ENCODE measurements around the gene GNG14.
A peak's percentile ranks its signal among the peaks of the same experiment; 100 is the strongest.

GNG14 gene

GRCh38 chr19:12730064-12730463, 42.3 kb downstream of the GNG14 start:
- no peaks in the 10 kb centered on the region for H3K27me3 ChIP-seq
- no peaks in the 10 kb centered on the region for H3K4me1 ChIP-seq
- H3K9me3 ChIP-seq = no peaks in the 10 kb centered on the region
- no peak overlapping the region for H3K4me3 ChIP-seq (ENCODE audit: low read depth, low read length)
- TF ChIP-seq CTCF (IDR thresholded peaks at IDR 0.05; ENCODE audit: low read depth, low read length) = no peak
- no peak for DNase-seq
- peaks cover 46% of the 10 kb centered on the region for H3K36me3 ChIP-seq

GRCh38 chr19:12731337-12731736, 43.5 kb downstream of the GNG14 start:
- TF ChIP-seq CTCF (IDR thresholded peaks at IDR 0.05; ENCODE audit: low read depth, low read length) = no peak
- no peaks in the 10 kb centered on the region for H3K27me3 ChIP-seq
- DNase-seq = no peak
- H3K36me3 ChIP-seq = peaks cover 46% of the 10 kb centered on the region
- H3K4me3 ChIP-seq (ENCODE audit: low read depth, low read length) = no peak overlapping the region
- no peaks in the 10 kb centered on the region; the same call in 1 of the 2 replicates for H3K4me1 ChIP-seq
- no peaks in the 10 kb centered on the region for H3K9me3 ChIP-seq

- TF ChIP-seq CTCF (IDR thresholded peaks at IDR 0.05; ENCODE audit: low read depth, low read length) = peak; percentile 59
- DNase-seq = peak; percentile 51
- Histone ChIP-seq H3K4me3 (ENCODE audit: low read depth, low read length) (peak overlapping the region; percentile 99), H3K27me3 (no peaks in the 10 kb centered on the region), H3K4me1 (no peaks in the 10 kb centered on the region; the same call in 1 of the 2 replicates), H3K36me3 (peaks cover 39% of the 10 kb centered on the region), H3K9me3 (no peaks in the 10 kb centered on the region)
Measured at GRCh38 chr19:12733369-12734214, 45.8 kb downstream of the GNG14 start.

GRCh38 chr19:12736995-12737834, 49.4 kb downstream of the GNG14 start, which contains the start of gene GET3:
GET3 (plus strand) TSS chr19:12737497; CDS start chr19:12737506, 9 bp downstream.
- DNase-seq = peak; percentile 95
- Histone ChIP-seq H3K27me3 (no peaks in the 10 kb centered on the region), H3K4me3 (ENCODE audit: low read depth, low read length) (peak within 1 kb of the TSS; percentile 88), H3K36me3 (peaks cover 21% of the 10 kb centered on the region), H3K9me3 (no peaks in the 10 kb centered on the region), H3K4me1 (no peaks in the 10 kb centered on the region; the same call in 1 of the 2 replicates)
- no peak for TF ChIP-seq CTCF (IDR thresholded peaks at IDR 0.05; ENCODE audit: low read depth, low read length)

GRCh38 chr19:12737835-12738351, 50.1 kb downstream of the GNG14 start:
- DNase-seq = no peak
- Histone ChIP-seq H3K4me3 (ENCODE audit: low read depth, low read length) (peak overlapping the region; percentile 88), H3K36me3 (peaks cover 19% of the 10 kb centered on the region), H3K4me1 (no peaks in the 10 kb centered on the region; the same call in 1 of the 2 replicates), H3K9me3 (no peaks in the 10 kb centered on the region), H3K27me3 (no peaks in the 10 kb centered on the region)
- no peak for TF ChIP-seq CTCF (IDR thresholded peaks at IDR 0.05; ENCODE audit: low read depth, low read length)
